K562 (cell line): ENCODE data around the gene ISG20L2. TPM values are rescaled to one million over a fixed set of nuclear protein-coding genes. Genes with fewer than 3 reads are reported as not detected.

Experiments used
- BACH1 ChIP-seq: fragments of 200-800 bp; sonication (Bioruptor generic); IDR thresholded peaks from 2 replicates; pipeline ENCODE4 v1.6.1; 2016; ENCODE audit warnings: missing genetic modification characterization, missing compliant biosample characterization
- BCOR ChIP-seq: fragments of 450-650 bp; IDR thresholded peaks from 2 replicates; pipeline ENCODE4 v1.6.1; 2016
- CREM ChIP-seq: IDR thresholded peaks from 2 replicates; pipeline ENCODE4 v1.6.1; 2014; ENCODE audit warnings: antibody characterized with exemption, low read depth
- CTCF ChIP-seq, 3 experiments: IDR thresholded peaks in 2 of 3; conservative IDR thresholded peaks in 1 of 3; 2 replicates each; pipeline ENCODE4 v1.5.1; 2011 to 2012; ENCODE audit warnings: low read length in 3 of 3, mild to moderate bottlenecking in 3 of 3, control low read depth in 2 of 3, improper control_type of control experiment in 1 of 3, inconsistent platforms in 1 of 3, low read depth in 1 of 3, mixed read lengths in 1 of 3, moderate library complexity in 1 of 3; ENCODE audit not compliant: insufficient read depth in 2 of 3
- E2F5 ChIP-seq: sonication (generic); formaldehyde crosslinking; IDR thresholded peaks from 2 replicates; pipeline ENCODE4 v1.8.0; 2022; ENCODE audit warnings: mild to moderate bottlenecking, missing genetic modification reagents
- GATA2 ChIP-seq: sonication (generic); formaldehyde crosslinking; IDR thresholded peaks from 2 replicates; pipeline ENCODE4 v1.4.0; 2020; ENCODE audit warnings: mild to moderate bottlenecking, missing genetic modification reagents
- GTF3C2 ChIP-seq: IDR thresholded peaks from 3 replicates; pipeline ENCODE4 v1.6.1; 2011; ENCODE audit warnings: borderline replicate concordance, mild to moderate bottlenecking, moderate library complexity; ENCODE audit not compliant: insufficient read length; ENCODE audit errors: extremely low read depth
- LARP7 ChIP-seq: fragments of 450-650 bp; IDR thresholded peaks from 2 replicates; pipeline ENCODE4 v1.6.1; 2016
- MEF2A ChIP-seq: IDR thresholded peaks from 2 replicates; pipeline ENCODE4 v1.6.1; 2011; ENCODE audit warnings: low read depth, mild to moderate bottlenecking, low read length, moderate library complexity; ENCODE audit not compliant: control insufficient read depth
- MTA1 ChIP-seq: fragments of 450-650 bp; IDR thresholded peaks from 2 replicates; pipeline ENCODE4 v1.6.1; 2017; ENCODE audit warnings: borderline replicate concordance
- PHF21A ChIP-seq: fragments of 450-650 bp; IDR thresholded peaks from 2 replicates; pipeline ENCODE4 v1.6.1; 2017; ENCODE audit warnings: low read depth, borderline replicate concordance
- RBM17 ChIP-seq: fragments of 200-400 bp; formaldehyde crosslinking; IDR thresholded peaks from 2 replicates; pipeline ENCODE4 v1.6.1; 2017; ENCODE audit warnings: low read depth, mild to moderate bottlenecking, low read length, borderline replicate concordance
- U2AF1 ChIP-seq: fragments of 200-400 bp; formaldehyde crosslinking; optimal IDR thresholded peaks from 2 replicates; pipeline ENCODE3; 2017; ENCODE audit warnings: mild to moderate bottlenecking, low read depth, low read length, moderate library complexity
- ZBTB43 ChIP-seq: sonication (generic); formaldehyde crosslinking; IDR thresholded peaks from 2 replicates; pipeline ENCODE4 v1.8.0; 2023; ENCODE audit warnings: mild to moderate bottlenecking, missing genetic modification reagents
- ZBTB49 ChIP-seq: sonication (generic); formaldehyde crosslinking; IDR thresholded peaks from 2 replicates; pipeline ENCODE4 v1.8.0; 2022; ENCODE audit warnings: missing genetic modification reagents, mild to moderate bottlenecking, borderline replicate concordance
- ZNF79 ChIP-seq: fragments of 250-450 bp; sonication (Bioruptor Pico); IDR thresholded peaks from 2 replicates; pipeline ENCODE4 v1.4.0; 2020; ENCODE audit warnings: low read depth, mild to moderate bottlenecking, moderate library complexity
- polyA plus RNA-seq, 8 experiments: library from polyadenylated mRNA; depleted of rRNA in 4 of 8; stranded (reverse) in 5 of 8; unstranded in 3 of 8; fragments of >200 nt; fragmentation: Nextera tagmentation in 2 of 8; fragmentation: Illumina TruSeq in 1 of 8; extraction: Ambion mirVana in 2 of 8; extraction: Trizol in 1 of 8; gene quantifications; 2 replicates each; pipeline versions ENCODE4 v1.2.1 to v1.2.3, GENCODE V29; 2011 to 2014; ENCODE audit warnings: inconsistent platforms in 1 of 8, missing spikeins in 1 of 8
- total RNA-seq, 7 experiments: library from RNA; depleted of rRNA in 6 of 7; stranded (reverse); fragments of >200 nt in 6 of 7; fragmentation: Illumina TruSeq in 2 of 7; extraction: Trizol in 2 of 7; gene quantifications; 2 replicates each; pipeline versions ENCODE4 v1.2.1 to v1.2.3, GENCODE V29; 2011 to 2021; ENCODE audit warnings: low replicate concordance in 1 of 7

ISG20L2 gene
- total and polyA plus RNA-seq, 9 of the 15 experiments (the other 6 are each of a cell fraction or from before 2014, with no cell fraction given), result 21.3 to 130 (median 50.3) TPM

- TF ChIP-seq ZBTB43 (CRISPR knock-in tag) (no peak), E2F5 (CRISPR knock-in tag) (no peak), ZNF79 (CRISPR knock-in tag) (no peak), GATA2 (CRISPR knock-in tag) (no peak), RBM17 (no peak), BACH1 (tag) (no peak), MTA1 (no peak), CTCF (IDR thresholded peaks at IDR 0.05 in 2 of 3, conservative IDR thresholded peaks at IDR 0.05 in 1 of 3; ENCODE audit: insufficient read depth in 2 of 3, low read depth in 1 of 3, low read length in 3 of 3) (peak in 1 of 3 experiments; percentile 26; a peak in 1 of 6 replicates), U2AF1 (peak; percentile 80), LARP7 (no peak), BCOR (no peak), CREM (peak; percentile 89), GTF3C2 (no peak), ZBTB49 (CRISPR knock-in tag) (no peak), PHF21A (no peak), MEF2A (no peak; the same call in 1 of the 2 replicates)
Observed at GRCh38 chr1:156751757-156752481, 23.4 kb upstream of the ISG20L2 start (continued).
